ENCODE measurements around the gene MOXD1.

- no peak for TF ChIP-seq CTCF (IDR thresholded peaks at IDR 0.05)
- no peak for TF ChIP-seq EZH2phosphoT487 (IDR thresholded peaks at IDR 0.05)
Observed at GRCh38 chr6:132423839-132424238, 22.6 kb upstream of the MOXD1 start.
